HG02759 (cell line): Measurements from ENCODE around the gene ITGB8.

Experiments used
- ATAC-seq: cut with Tn5 transposase; IDR thresholded peaks from one replicate; pipeline ENCODE4 v1.9.1; 2021; ENCODE audit warnings: mild to moderate bottlenecking, moderate library complexity; ENCODE audit not compliant: unreplicated experiment

ITGB8 gene

DNA sequence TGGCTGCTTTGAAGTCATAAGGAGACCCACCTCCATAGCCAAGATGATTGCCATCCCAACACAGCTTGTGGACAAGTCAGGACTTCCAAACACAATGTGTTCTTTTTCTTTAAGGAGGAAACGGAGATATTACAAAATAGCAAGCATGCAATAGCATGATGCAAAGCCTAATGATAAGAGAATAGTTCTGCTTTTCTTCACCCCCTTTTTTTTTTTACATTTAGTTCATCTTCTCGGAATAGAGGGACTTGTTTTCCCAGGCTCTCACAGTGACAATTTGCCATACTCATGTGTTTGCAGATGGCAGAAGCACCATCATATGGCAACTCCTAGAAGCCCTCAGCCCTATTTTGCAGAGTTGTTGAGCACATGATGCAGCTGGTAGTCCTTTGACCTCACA is 119.8 kb downstream of the ITGB8 start:
- ATAC-seq, result no peak

GRCh38 chr7:20454202-20454601 is 123.5 kb downstream of the ITGB8 start:
- ATAC-seq, result no peak

GRCh38 chr7:20456701-20457100 is 126.0 kb downstream of the ITGB8 start:
- ATAC-seq, result no peak

- ATAC-seq, result no peak
These were observed 127.8 kb downstream of the ITGB8 start for GRCh38 chr7:20458521-20458920.

GRCh38 chr7:20459419-20459818 is 128.7 kb downstream of the ITGB8 start:
- ATAC-seq, result no peak

- no peak for ATAC-seq
These were observed 134.2 kb downstream of the ITGB8 start for GRCh38 chr7:20464891-20465290.
